IPS-15b (cell line): Measurements from ENCODE around the gene KIAA1614.

Experiments used
- H3K27me3 ChIP-seq: one replicate; pipeline ENCODE4 v1.6.1; 2013; ENCODE audit warnings: low read length; ENCODE audit not compliant: control insufficient read depth, insufficient read depth
- H3K36me3 ChIP-seq: one replicate; pipeline ENCODE4 v1.6.1; 2013; ENCODE audit warnings: low read length; ENCODE audit not compliant: control insufficient read depth, insufficient read depth
- H3K4me1 ChIP-seq: one replicate; pipeline ENCODE4 v1.6.1; 2013; ENCODE audit warnings: mild to moderate bottlenecking, low read length; ENCODE audit not compliant: control insufficient read depth, insufficient read depth
- H3K4me3 ChIP-seq: one replicate; pipeline ENCODE4 v1.5.1; 2013; ENCODE audit warnings: low read depth, low read length
- H3K9ac ChIP-seq: one replicate; pipeline ENCODE4 v1.6.1; 2013; ENCODE audit warnings: low read depth, mild to moderate bottlenecking, low read length
- H3K9me3 ChIP-seq: one replicate; pipeline ENCODE4 v1.6.1; 2013; ENCODE audit warnings: mild to moderate bottlenecking, low read length; ENCODE audit not compliant: control insufficient read depth, insufficient read depth

KIAA1614 gene

DNA sequence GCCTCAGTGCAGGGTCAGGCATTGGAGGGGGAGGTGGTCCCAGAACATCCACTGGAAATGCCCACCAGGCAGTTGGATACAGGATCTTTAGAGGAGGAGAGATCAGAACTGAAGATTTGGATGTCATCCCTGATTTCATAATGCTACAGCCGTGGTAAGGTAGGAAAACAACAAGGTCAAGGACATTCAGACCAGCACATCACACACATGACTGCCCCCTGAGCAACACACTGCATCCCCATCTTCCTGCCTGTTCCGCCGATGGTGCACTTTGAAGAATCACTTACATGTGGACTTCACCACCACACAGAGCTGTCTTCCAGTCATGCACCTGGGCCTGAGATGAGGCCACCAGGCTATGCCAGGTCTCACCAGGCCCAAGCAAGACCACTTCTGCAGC, 16.7 kb downstream of the KIAA1614 start:
- H3K4me1 ChIP-seq: no peaks in the 10 kb centered on the region
- H3K9me3 ChIP-seq: no peaks in the 10 kb centered on the region
- no peak overlapping the region for H3K4me3 ChIP-seq
- no peak overlapping the region for H3K9ac ChIP-seq
- no peaks in the 10 kb centered on the region for H3K36me3 ChIP-seq
- no peaks in the 10 kb centered on the region for H3K27me3 ChIP-seq

DNA sequence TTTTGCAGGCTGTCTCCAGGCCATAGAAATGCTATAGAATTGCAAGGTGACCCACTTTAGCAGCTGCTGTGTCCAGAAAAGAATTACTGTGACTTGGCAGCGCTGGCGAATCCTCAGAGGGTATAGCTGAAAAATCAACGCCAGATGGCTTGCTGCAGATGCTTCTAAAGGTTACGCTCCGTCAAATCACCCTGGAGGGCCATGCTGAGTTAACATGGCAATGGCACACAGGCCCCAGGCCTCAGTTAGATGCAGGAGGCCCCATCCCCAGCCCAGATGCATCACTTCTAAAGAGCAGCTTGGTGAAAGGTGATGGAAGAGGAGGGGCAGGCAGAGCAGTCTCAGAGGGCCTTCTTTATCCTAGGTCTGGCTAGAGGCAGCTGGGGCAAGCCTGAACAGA, 18.0 kb downstream of the KIAA1614 start:
- Histone ChIP-seq H3K27me3 (no peaks in the 10 kb centered on the region), H3K9ac (no peak overlapping the region), H3K4me1 (peaks cover 1% of the 10 kb centered on the region)

DNA sequence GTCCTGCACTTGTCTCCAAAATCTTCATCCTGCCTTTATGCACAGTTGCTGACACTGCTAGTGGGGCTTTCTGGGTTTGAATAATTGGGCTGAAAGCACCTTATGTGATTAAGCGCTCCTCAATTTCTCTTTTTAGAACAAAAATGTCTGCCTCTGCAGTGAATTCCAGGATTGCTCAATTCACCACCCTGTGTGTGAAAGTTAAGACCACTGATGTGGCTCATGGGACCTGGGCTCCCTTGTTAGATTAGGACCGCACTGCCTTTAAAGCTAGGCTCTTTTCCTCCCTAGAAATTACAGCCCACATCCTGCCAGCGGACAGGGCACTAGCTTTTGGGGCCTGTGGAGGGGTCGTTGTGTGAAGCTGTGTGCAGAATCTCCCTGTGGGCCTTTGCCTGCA, 18.8 kb downstream of the KIAA1614 start:
- Histone ChIP-seq H3K9me3 (no peaks in the 10 kb centered on the region), H3K9ac (no peak overlapping the region), H3K36me3 (no peaks in the 10 kb centered on the region), H3K4me3 (no peak overlapping the region), H3K4me1 (peaks cover 5% of the 10 kb centered on the region), H3K27me3 (no peaks in the 10 kb centered on the region)

More for the DNA sequence above, 18.0 kb downstream of the KIAA1614 start:
- Histone ChIP-seq H3K36me3 (no peaks in the 10 kb centered on the region), H3K4me3 (no peak overlapping the region), H3K9me3 (no peaks in the 10 kb centered on the region)

DNA sequence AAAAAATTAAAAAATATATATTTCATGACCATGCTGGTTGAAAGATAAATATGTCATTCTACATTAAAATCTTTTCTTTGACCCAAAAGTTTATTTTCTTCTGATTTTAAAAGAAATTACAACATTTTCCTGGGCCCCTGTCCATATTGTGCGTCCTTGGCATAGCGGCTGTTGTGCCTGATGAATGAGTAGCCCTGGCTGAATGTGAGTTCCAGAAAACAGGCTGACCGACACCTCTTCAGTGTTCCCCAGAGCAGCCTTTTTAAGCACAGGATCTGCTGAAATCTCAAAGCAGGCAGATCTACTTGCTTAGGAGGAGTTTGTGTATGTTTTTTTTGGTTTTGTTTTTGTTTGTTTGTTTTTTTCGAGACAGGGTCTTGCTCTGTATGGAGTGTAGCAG, 19.7 kb downstream of the KIAA1614 start:
- Histone ChIP-seq H3K4me3 (no peak overlapping the region), H3K4me1 (peaks cover 5% of the 10 kb centered on the region), H3K9me3 (no peaks in the 10 kb centered on the region), H3K9ac (no peak overlapping the region), H3K36me3 (no peaks in the 10 kb centered on the region), H3K27me3 (no peaks in the 10 kb centered on the region)

DNA sequence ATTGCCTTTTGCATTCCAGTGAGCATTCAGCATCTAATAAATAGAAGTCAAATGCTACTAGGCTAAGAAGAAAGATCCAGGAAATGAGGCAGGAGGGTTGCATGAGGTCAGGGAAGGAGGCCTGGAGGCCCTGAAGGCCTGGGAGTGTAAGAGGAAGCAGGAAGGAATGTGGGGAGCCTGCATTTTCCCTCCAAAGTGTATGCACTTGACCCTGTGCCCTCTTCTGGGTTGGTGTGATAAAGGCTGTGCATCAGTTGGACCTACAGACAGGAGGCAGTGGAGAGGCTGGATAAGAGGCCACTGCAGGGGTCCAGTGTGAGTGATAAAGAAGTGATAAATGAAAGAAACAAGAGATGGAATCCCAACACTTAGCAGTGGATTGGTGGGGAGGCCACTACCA, 20.4 kb downstream of the KIAA1614 start:
- Histone ChIP-seq H3K9ac (no peak overlapping the region), H3K9me3 (no peaks in the 10 kb centered on the region), H3K27me3 (no peaks in the 10 kb centered on the region), H3K36me3 (no peaks in the 10 kb centered on the region), H3K4me3 (no peak overlapping the region), H3K4me1 (peaks cover 5% of the 10 kb centered on the region)

DNA sequence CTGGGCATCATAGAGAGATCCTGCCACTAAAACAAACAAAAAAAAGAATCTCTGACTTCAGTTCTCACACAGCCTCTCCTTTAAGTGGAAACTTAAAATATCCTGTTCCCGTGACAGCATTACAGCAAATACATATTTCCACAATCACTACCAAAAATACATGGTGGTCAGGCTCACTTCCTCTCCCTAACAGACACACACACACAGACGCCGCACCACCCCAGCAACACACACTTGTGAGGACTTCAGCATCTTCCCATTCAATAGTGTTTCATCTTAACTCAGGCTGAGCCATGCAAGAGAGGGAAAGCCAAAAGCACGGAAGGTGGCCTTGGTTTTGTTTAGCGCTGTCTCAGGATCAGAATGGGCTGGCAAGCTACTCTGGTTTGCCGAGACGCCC, 21.9 kb downstream of the KIAA1614 start:
- Histone ChIP-seq H3K27me3 (no peaks in the 10 kb centered on the region), H3K4me1 (peaks cover 5% of the 10 kb centered on the region), H3K4me3 (no peak overlapping the region), H3K9ac (no peak overlapping the region), H3K9me3 (no peaks in the 10 kb centered on the region), H3K36me3 (no peaks in the 10 kb centered on the region)

DNA sequence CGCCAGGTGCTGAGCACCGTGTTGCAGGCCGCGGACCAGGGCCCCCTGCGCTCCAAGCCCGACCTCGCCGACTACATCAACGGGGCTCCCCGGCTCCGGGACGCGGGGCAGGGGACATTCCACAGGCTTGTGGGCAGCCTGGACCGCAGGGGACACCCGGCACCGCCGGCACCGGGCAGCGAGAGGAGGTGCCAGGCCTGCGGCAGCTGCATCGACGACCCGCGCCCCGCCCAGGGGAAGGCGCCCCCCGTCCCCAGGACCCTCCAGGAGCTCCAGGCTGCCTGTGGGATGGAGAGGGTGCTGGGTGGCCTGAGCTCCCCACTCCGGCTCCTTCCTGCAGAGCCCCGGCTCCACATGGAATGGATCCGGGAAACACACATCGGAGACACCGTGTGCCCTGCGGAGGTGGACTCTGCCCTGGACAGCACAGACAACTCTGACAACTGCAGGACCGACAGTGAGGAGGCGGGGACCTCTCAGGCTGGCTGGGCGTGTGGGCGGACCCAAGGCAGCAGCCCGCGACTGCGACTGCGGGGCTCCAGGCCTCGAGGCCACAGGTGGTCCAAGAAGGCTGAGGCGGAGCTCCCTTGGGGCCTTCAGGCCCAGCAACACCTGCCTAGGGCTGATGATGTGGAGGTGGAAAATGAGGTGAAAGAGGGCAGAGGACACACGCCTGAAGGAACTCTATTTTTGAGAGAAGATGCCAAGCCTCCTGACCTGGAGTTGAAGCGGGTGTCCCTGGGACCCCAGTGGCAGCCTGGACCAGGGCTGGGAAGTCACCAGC, 22.8 kb downstream of the KIAA1614 start:
- no peaks in the 10 kb centered on the region for H3K27me3 ChIP-seq
- peaks cover 5% of the 10 kb centered on the region for H3K4me1 ChIP-seq
- H3K4me3 ChIP-seq: no peak overlapping the region
- H3K9me3 ChIP-seq: no peaks in the 10 kb centered on the region
- no peak overlapping the region for H3K9ac ChIP-seq
- no peaks in the 10 kb centered on the region for H3K36me3 ChIP-seq

DNA sequence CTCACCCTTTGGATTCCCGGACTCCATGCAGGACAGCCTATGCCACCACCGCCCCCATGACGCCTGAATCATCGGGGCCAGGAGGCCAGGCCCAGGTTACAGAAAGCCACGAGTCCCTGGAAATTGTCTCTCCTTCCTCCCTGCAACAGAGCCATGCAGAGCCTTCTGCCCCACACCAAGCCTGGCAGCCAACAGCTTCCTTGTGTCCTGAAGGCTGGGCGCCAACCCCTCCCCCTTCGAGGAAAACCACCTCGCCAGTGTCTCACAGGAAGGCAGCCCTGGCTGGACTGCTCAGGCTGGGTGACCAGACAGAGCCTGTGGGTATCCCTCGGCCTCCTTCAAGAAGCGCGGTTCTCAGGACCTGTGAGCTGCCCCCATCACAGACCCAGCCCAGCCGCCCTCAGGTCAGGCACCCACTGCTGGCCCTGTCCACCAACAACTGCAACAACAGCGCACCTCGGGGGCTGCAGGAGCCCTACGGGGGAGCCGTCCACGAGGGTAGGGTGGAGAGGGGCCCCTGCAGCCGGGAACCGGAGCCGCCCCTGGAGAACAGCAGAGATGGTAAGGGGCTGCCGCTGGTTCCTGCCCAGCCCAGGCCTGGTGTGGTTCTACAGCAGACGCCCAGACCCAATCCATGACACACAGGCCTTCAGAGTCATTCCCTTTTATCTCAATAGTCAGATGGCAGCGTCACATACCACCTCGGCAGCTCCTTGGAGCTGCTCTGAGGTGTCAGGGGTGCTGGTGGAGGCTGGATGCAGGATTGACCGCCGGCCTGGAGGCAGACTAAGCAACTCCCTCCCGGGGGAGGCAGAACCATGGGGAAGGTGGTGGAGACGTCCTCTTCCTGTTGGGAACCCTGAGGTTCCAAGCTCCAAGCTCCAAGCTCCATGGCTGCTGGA, 23.7 kb downstream of the KIAA1614 start:
- no peaks in the 10 kb centered on the region for H3K27me3 ChIP-seq
- H3K9ac ChIP-seq: no peak overlapping the region
- H3K4me1 ChIP-seq: peaks cover 5% of the 10 kb centered on the region

DNA sequence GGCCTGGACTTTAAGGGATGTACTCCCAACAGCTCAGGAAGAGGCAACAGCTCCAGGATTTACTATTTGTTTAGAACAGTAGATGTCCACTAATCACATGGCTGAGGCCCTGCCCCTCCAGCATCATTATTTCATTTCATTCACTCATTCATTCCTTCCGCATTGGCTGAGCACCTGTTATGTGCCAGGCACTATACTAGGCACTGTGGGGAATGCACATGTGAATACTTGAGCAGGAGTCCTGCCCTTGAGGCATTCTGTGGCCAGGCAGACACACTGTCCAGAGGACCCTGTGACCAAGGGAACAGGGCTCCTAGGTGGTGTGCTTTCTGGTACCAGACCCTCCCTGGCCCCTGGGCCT, 24.3 kb downstream of the KIAA1614 start:
- Histone ChIP-seq H3K27me3 (no peaks in the 10 kb centered on the region), H3K9ac (no peak overlapping the region), H3K4me3 (no peak overlapping the region), H3K9me3 (no peaks in the 10 kb centered on the region), H3K4me1 (peaks cover 5% of the 10 kb centered on the region), H3K36me3 (no peaks in the 10 kb centered on the region)

More for the DNA sequence above, 23.7 kb downstream of the KIAA1614 start:
- Histone ChIP-seq H3K9me3 (no peaks in the 10 kb centered on the region), H3K4me3 (no peak overlapping the region), H3K36me3 (no peaks in the 10 kb centered on the region)

DNA sequence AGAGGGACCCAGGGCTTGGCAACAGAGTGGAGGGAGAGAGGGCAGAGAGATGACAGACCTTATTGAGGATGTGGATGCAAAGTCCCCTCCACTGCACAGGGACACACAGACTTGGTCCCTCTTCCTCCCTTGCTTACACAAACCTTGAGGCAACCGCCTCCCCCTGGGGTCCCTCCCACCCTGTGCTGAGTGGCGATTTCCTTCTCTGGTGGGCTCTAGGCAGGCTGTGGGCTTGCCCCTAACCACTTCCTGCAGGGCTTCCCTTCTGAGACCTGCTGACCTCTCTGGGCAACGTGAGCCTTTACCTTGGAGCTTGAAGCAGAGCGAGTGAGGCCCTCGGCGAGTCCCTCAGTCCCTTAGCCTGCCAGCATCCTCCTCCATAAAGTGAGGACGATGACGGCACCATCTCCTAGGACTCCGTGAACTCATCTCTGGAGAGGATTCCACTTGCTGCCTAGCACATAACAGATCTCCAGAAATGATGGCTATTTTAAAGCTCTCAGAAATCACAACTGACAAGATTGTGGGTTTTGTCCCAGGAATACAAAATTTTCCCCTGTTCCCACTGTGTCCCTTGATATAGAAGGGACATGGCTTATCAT, 25.0 kb downstream of the KIAA1614 start:
- H3K36me3 ChIP-seq: no peaks in the 10 kb centered on the region
- H3K9ac ChIP-seq: no peak overlapping the region
- H3K9me3 ChIP-seq: no peaks in the 10 kb centered on the region
- no peaks in the 10 kb centered on the region for H3K27me3 ChIP-seq
- peaks cover 5% of the 10 kb centered on the region for H3K4me1 ChIP-seq
- H3K4me3 ChIP-seq: no peak overlapping the region

DNA sequence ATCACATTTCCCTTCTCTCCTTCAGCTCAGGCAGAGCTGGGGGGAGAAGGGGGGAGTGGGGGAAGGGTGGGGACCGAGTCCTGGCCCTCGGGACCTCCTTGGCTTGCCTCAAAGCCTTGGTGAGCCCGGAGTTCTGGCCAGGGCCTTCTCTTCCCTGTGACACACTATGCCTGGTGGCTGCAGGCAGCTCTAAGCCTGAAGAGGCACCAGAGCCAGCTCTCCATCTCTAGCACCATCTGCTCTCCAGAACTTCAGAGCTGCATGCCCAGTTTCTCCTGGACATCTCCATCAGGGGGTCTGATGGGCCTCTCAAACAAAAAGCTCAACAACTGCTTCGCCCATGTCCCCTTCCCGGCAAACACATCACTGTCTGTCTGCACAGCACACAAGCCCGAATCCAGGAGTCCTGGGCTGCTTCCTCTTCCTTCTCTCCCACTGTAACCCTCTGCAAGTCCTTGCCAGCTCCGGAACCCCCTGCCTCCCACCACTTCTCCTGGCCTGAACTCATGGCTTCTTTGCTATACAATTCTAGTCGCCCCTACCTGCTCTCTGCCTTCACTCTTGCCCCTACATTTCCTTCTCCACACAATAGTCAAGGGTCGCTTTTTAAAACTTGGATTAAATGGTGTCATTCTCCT, 26.5 kb downstream of the KIAA1614 start:
- H3K4me3 ChIP-seq: no peak overlapping the region
- peaks cover 5% of the 10 kb centered on the region for H3K4me1 ChIP-seq
- no peaks in the 10 kb centered on the region for H3K27me3 ChIP-seq
- H3K9ac ChIP-seq: no peak overlapping the region
- H3K36me3 ChIP-seq: no peaks in the 10 kb centered on the region
- no peaks in the 10 kb centered on the region for H3K9me3 ChIP-seq
